ENCODE measurements around the gene KCNQ1. TPM values are rescaled to one million over a fixed set of nuclear protein-coding genes. Genes with fewer than 3 reads are reported as not detected.

KCNQ1 gene
- total and polyA plus RNA-seq, 2 donors (not counting 1 experiment from before 2014, with no cell fraction given) = not detected

- Histone ChIP-seq H3K36me3 (ENCODE audit: control insufficient read depth, insufficient read depth, low read length) (no peaks in the 10 kb centered on the region), H3K79me2 (ENCODE audit: control insufficient read depth, insufficient read depth, low read length) (no peaks in the 10 kb centered on the region), H3K4me1 (ENCODE audit: control insufficient read depth, extremely low read depth, insufficient read depth, low read length) (no peaks in the 10 kb centered on the region), H3K4me2 (ENCODE audit: extremely low read depth, insufficient read depth, low read length) (no peak overlapping the region), H2AFZ (ENCODE audit: low read length) (no peak overlapping the region), H3K27ac (ENCODE audit: insufficient read depth, low read length) (no peak overlapping the region), H4K20me1 (ENCODE audit: control insufficient read depth, extremely low read depth, insufficient read depth, low read length) (no peaks in the 10 kb centered on the region), H3K27me3 (ENCODE audit: control insufficient read depth, insufficient read depth, low read length) (no peaks in the 10 kb centered on the region), H3K9ac (ENCODE audit: insufficient read depth, low read length) (no peak overlapping the region), H3K4me3 (replicated peaks in 1 of 4; ENCODE audit: control extremely low read depth in 1 of 4, insufficient read depth in 1 of 4, low read depth in 3 of 4, low read length in 4 of 4) (no peak overlapping the region), H3K9me3 (ENCODE audit: control insufficient read depth, insufficient read depth, low read depth, low read length) (no peaks in the 10 kb centered on the region)
- no peak for DNase-seq (ENCODE audit: low read depth in 2 of 2)
- TF ChIP-seq EZH2 (IDR thresholded peaks at IDR 0.05; ENCODE audit: low read length, missing control alignments) (no peak), CTCF (conservative IDR thresholded peaks at IDR 0.05 in 1 of 2, IDR thresholded peaks at IDR 0.05 in 1 of 2; ENCODE audit: low read depth in 1 of 2, low read length in 2 of 2) (no peak)
Observed at GRCh38 chr11:2473361-2474058, 28.7 kb downstream of the KCNQ1 start.

GRCh38 chr11:2474059-2474901, 29.5 kb downstream of the KCNQ1 start:
- H3K9ac ChIP-seq (ENCODE audit: insufficient read depth, low read length) = no peak overlapping the region
- H3K4me3 ChIP-seq (replicated peaks in 1 of 4; ENCODE audit: control extremely low read depth in 1 of 4, insufficient read depth in 1 of 4, low read depth in 3 of 4, low read length in 4 of 4) = no peak overlapping the region
- no peak overlapping the region for H3K4me2 ChIP-seq (ENCODE audit: extremely low read depth, insufficient read depth, low read length)
- no peaks in the 10 kb centered on the region for H3K36me3 ChIP-seq (ENCODE audit: control insufficient read depth, insufficient read depth, low read length)
- H3K27me3 ChIP-seq (ENCODE audit: control insufficient read depth, insufficient read depth, low read length) = no peaks in the 10 kb centered on the region
- TF ChIP-seq EZH2 (IDR thresholded peaks at IDR 0.05; ENCODE audit: low read length, missing control alignments) (no peak), CTCF (conservative IDR thresholded peaks at IDR 0.05 in 1 of 2, IDR thresholded peaks at IDR 0.05 in 1 of 2; ENCODE audit: low read depth in 1 of 2, low read length in 2 of 2) (no peak)
- no peak overlapping the region for H3K27ac ChIP-seq (ENCODE audit: insufficient read depth, low read length)
- H3K4me1 ChIP-seq (ENCODE audit: control insufficient read depth, extremely low read depth, insufficient read depth, low read length) = no peaks in the 10 kb centered on the region
- no peaks in the 10 kb centered on the region for H3K79me2 ChIP-seq (ENCODE audit: control insufficient read depth, insufficient read depth, low read length)
- no peak overlapping the region for H2AFZ ChIP-seq (ENCODE audit: low read length)
- no peaks in the 10 kb centered on the region for H4K20me1 ChIP-seq (ENCODE audit: control insufficient read depth, extremely low read depth, insufficient read depth, low read length)
- H3K9me3 ChIP-seq (ENCODE audit: control insufficient read depth, insufficient read depth, low read depth, low read length) = no peaks in the 10 kb centered on the region
- DNase-seq (ENCODE audit: low read depth in 2 of 2) = no peak

- Histone ChIP-seq H3K4me1 (ENCODE audit: control insufficient read depth, extremely low read depth, insufficient read depth, low read length) (no peaks in the 10 kb centered on the region), H3K79me2 (ENCODE audit: control insufficient read depth, insufficient read depth, low read length) (no peaks in the 10 kb centered on the region), H3K4me2 (ENCODE audit: extremely low read depth, insufficient read depth, low read length) (no peak overlapping the region), H3K9ac (ENCODE audit: insufficient read depth, low read length) (no peak overlapping the region), H2AFZ (ENCODE audit: low read length) (no peak overlapping the region), H3K9me3 (ENCODE audit: control insufficient read depth, insufficient read depth, low read depth, low read length) (no peaks in the 10 kb centered on the region), H3K4me3 (replicated peaks in 1 of 4; ENCODE audit: control extremely low read depth in 1 of 4, insufficient read depth in 1 of 4, low read depth in 3 of 4, low read length in 4 of 4) (no peak overlapping the region), H3K36me3 (ENCODE audit: control insufficient read depth, insufficient read depth, low read length) (no peaks in the 10 kb centered on the region), H4K20me1 (ENCODE audit: control insufficient read depth, extremely low read depth, insufficient read depth, low read length) (no peaks in the 10 kb centered on the region), H3K27ac (ENCODE audit: insufficient read depth, low read length) (no peak overlapping the region), H3K27me3 (ENCODE audit: control insufficient read depth, insufficient read depth, low read length) (no peaks in the 10 kb centered on the region)
- TF ChIP-seq EZH2 (IDR thresholded peaks at IDR 0.05; ENCODE audit: low read length, missing control alignments) (no peak), CTCF (conservative IDR thresholded peaks at IDR 0.05 in 1 of 2, IDR thresholded peaks at IDR 0.05 in 1 of 2; ENCODE audit: low read depth in 1 of 2, low read length in 2 of 2) (no peak)
- no peak for DNase-seq (ENCODE audit: low read depth in 2 of 2)
Observed at GRCh38 chr11:2475136-2475918, 30.5 kb downstream of the KCNQ1 start.

Data from fibroblast of lung (primary cell).